Measurements from ENCODE around the gene OMA1.
"Not testable (repeated sequence)": the region's sequence is repeated elsewhere in the genome, so short reads cannot be mapped to it uniquely, and the experiment has no call there.

DNA sequence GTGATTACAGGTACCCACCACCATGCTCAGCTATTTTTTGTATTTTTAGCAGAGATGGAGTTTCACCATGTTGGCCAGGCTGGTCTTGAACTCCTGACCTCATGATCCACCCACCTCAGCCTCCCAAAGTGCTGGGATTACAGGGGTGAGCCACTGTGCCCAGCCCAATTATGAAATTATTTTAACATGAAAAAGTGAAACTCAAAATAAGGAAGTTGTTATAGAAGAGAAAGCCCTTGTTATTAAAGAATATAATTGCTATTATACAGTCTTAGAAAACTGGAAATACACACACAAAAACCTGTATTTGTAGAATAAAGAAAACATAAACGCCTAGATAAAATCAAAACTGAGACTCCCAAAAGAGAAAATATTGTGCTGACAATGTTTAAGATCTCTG lies 14.7 kb downstream of the OMA1 start:
- TF ChIP-seq, protein P1, sequence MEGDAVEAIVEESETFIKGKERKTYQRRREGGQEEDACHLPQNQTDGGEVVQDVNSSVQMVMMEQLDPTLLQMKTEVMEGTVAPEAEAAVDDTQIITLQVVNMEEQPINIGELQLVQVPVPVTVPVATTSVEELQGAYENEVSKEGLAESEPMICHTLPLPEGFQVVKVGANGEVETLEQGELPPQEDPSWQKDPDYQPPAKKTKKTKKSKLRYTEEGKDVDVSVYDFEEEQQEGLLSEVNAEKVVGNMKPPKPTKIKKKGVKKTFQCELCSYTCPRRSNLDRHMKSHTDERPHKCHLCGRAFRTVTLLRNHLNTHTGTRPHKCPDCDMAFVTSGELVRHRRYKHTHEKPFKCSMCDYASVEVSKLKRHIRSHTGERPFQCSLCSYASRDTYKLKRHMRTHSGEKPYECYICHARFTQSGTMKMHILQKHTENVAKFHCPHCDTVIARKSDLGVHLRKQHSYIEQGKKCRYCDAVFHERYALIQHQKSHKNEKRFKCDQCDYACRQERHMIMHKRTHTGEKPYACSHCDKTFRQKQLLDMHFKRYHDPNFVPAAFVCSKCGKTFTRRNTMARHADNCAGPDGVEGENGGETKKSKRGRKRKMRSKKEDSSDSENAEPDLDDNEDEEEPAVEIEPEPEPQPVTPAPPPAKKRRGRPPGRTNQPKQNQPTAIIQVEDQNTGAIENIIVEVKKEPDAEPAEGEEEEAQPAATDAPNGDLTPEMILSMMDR (IDR thresholded peaks at IDR 0.05), result not testable (repeated sequence)
- not testable (repeated sequence) for TF ChIP-seq RNF2 (IDR thresholded peaks at IDR 0.05; ENCODE audit: borderline replicate concordance, low read depth); HDAC2 (IDR thresholded peaks at IDR 0.05); ZSCAN20 (CRISPR knock-in tag; IDR thresholded peaks at IDR 0.05); RFX5 (IDR thresholded peaks at IDR 0.05); POLR2A (IDR thresholded peaks at IDR 0.05; ENCODE audit: low read length); JUN (IDR thresholded peaks at IDR 0.05); ZNF302 (CRISPR knock-in tag; IDR thresholded peaks at IDR 0.05); EP300 (IDR thresholded peaks at IDR 0.05)
- TF ChIP-seq, protein P2, sequence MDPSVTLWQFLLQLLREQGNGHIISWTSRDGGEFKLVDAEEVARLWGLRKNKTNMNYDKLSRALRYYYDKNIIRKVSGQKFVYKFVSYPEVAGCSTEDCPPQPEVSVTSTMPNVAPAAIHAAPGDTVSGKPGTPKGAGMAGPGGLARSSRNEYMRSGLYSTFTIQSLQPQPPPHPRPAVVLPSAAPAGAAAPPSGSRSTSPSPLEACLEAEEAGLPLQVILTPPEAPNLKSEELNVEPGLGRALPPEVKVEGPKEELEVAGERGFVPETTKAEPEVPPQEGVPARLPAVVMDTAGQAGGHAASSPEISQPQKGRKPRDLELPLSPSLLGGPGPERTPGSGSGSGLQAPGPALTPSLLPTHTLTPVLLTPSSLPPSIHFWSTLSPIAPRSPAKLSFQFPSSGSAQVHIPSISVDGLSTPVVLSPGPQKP (IDR thresholded peaks at IDR 0.05; ENCODE audit: low read depth, low read length), result not testable (repeated sequence)

Measured in A549 (cell line).